ENCODE measurements around the gene UCK2. TPM values are rescaled to one million over a fixed set of nuclear protein-coding genes. Genes with fewer than 3 reads are reported as not detected.
"Not testable (repeated sequence)": the region's sequence is repeated elsewhere in the genome, so short reads cannot be mapped to it uniquely, and the experiment has no call there.

UCK2 gene
- total RNA-seq (2021; fragmentation: NEBNext Ultra II Directional; extraction: Animal tissue kit (Norgen Biotek cat#: 25700)): 10 to 100 TPM; 42.5 to 60.0 (median 52.1) TPM
- long read RNA-seq, full-length matches to known transcripts: 50 of 65 reads
- long read RNA-seq, partial matches to known transcripts: 4 of 65 reads
- long read RNA-seq, other reads (novel, unspliced or antisense): 11 of 65 reads

DNA sequence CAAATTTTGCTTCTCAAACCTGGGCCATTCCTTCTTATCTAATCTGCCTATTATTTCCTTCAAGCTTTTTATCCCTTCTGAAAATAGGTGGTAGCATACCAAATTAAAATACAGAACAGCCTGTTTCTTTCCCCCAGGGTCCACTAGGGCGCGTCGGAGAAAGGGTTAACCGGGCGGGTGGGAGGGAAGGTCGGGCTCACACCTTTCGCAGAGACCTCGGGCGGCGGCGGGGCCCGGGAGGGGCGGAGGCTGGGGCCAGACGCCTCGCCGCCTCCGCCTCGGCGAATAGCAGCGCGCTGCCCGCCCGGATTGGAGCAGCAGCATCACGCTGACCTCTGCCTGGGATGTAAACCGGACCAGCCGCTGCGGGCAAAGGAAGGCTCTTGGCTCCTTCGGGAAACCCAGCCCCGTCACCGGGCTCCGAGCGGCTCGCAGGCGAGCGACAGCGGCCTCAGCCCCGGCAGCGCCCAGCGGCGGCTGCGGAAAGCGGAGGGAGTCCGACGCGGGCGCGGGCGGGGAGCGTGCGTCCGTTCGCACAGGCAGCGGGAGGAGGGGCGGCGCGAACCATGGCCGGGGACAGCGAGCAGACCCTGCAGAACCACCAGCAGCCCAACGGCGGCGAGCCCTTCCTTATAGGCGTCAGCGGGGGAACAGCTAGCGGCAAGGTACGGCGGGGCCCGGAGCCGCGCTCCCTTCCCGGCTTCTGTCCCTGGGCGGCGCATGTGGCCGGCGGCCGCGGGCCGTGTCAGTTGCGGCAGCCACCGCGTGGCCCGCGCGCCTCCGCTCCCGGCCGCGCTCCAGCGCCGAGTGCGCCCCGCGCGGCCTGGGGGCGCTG is at the start of gene UCK2:
TSS of gene UCK2 (plus strand) at position 347 of the 835 bp plus-strand sequence. CDS start at position 567, 220 bp downstream.
- Mint-ChIP-seq H3K27ac (peak within 1 kb of the TSS; percentile 95), H3K27me3 (ENCODE audit: insufficient read depth) (peaks cover 1% of the 10 kb centered on the region), H3K9me3 (no peaks in the 10 kb centered on the region), H3K36me3 (ENCODE audit: low read depth) (peaks cover 8% of the 10 kb centered on the region; the same call in 1 of the 2 replicates), H3K4me3 (peak within 1 kb of the TSS; percentile 98), H3K4me1 (ENCODE audit: low read depth) (peaks cover 25% of the 10 kb centered on the region)
- peak; percentile 78 for DNase-seq
- TF ChIP-seq, protein P1, sequence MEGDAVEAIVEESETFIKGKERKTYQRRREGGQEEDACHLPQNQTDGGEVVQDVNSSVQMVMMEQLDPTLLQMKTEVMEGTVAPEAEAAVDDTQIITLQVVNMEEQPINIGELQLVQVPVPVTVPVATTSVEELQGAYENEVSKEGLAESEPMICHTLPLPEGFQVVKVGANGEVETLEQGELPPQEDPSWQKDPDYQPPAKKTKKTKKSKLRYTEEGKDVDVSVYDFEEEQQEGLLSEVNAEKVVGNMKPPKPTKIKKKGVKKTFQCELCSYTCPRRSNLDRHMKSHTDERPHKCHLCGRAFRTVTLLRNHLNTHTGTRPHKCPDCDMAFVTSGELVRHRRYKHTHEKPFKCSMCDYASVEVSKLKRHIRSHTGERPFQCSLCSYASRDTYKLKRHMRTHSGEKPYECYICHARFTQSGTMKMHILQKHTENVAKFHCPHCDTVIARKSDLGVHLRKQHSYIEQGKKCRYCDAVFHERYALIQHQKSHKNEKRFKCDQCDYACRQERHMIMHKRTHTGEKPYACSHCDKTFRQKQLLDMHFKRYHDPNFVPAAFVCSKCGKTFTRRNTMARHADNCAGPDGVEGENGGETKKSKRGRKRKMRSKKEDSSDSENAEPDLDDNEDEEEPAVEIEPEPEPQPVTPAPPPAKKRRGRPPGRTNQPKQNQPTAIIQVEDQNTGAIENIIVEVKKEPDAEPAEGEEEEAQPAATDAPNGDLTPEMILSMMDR (IDR thresholded peaks at IDR 0.05): 0 out of 2 replicates have a peak, but pooled peaks have one; percentile 14

DNA sequence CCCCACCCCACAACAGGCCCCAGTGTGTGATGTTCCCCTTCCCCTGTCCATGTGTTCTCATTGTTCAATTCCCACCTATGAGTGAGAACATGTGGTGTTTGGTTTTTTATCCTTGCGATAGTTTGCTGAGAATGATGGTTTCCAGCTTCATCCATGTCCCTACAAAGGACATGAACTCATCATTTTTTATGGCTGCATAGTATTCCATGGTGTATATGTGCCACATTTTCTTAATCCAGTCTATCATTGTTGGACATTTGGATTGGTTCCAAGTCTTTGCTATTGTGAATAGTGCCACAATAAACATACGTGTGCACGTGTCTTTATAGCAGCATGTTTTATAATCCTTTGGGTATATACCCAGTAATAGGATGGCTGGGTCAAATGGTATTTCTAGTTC is 49.2 kb upstream of the UCK2 start:
- not testable (repeated sequence) for H3K4me3 Mint-ChIP-seq; DNase-seq; H3K4me1 Mint-ChIP-seq (ENCODE audit: low read depth); H3K27ac Mint-ChIP-seq; H3K27me3 Mint-ChIP-seq (ENCODE audit: insufficient read depth); H3K9me3 Mint-ChIP-seq
- H3K36me3 Mint-ChIP-seq (ENCODE audit: low read depth): peaks cover 13% of the 10 kb centered on the region

- not testable (repeated sequence) for H3K27ac Mint-ChIP-seq, H3K4me3 Mint-ChIP-seq
Measured at GRCh38 chr1:165783519-165783918, 43.9 kb upstream of the UCK2 start.

DNA sequence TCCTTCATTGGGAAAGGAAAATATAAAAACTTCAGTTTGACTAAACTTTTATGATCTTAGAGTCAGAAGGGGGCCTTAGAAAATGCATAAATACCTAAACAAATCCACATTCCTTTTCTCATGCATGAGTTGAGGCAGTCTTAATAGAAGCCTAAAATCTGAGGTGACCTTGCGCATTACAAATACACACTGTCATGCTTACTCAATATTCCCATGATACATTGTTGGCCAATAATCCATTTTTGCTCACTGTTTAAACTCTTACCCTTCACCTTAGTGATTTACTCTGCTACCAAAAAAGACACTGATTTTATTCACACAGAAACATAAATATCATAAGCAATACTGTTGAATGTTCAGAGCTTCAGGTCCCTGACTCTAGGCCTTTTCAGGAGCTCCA is 39.7 kb upstream of the UCK2 start:
- Mint-ChIP-seq H3K36me3 (ENCODE audit: low read depth) (peaks cover 7% of the 10 kb centered on the region), H3K27me3 (ENCODE audit: insufficient read depth) (peaks cover 3% of the 10 kb centered on the region), H3K9me3 (no peaks in the 10 kb centered on the region), H3K4me3 (no peak overlapping the region), H3K27ac (no peak overlapping the region), H3K4me1 (ENCODE audit: low read depth) (no peaks in the 10 kb centered on the region)
- DNase-seq: no peak
- TF ChIP-seq, protein P1 (IDR thresholded peaks at IDR 0.05): no peak

More at GRCh38 chr1:165783519-165783918, 43.9 kb upstream of the UCK2 start:
- DNase-seq; H3K36me3 Mint-ChIP-seq (ENCODE audit: low read depth); H3K27me3 Mint-ChIP-seq (ENCODE audit: insufficient read depth); H3K9me3 Mint-ChIP-seq; H3K4me1 Mint-ChIP-seq (ENCODE audit: low read depth): not testable (repeated sequence)

GRCh38 chr1:165793951-165794350 is 33.5 kb upstream of the UCK2 start:
- no peak overlapping the region for H3K27ac Mint-ChIP-seq
- no peaks in the 10 kb centered on the region for H3K36me3 Mint-ChIP-seq (ENCODE audit: low read depth)
- H3K27me3 Mint-ChIP-seq (ENCODE audit: insufficient read depth): peaks cover 4% of the 10 kb centered on the region; the same call in 1 of the 2 replicates
- H3K4me1 Mint-ChIP-seq (ENCODE audit: low read depth): no peaks in the 10 kb centered on the region; the same call in 1 of the 2 replicates
- no peak overlapping the region for H3K4me3 Mint-ChIP-seq
- no peaks in the 10 kb centered on the region for H3K9me3 Mint-ChIP-seq
- DNase-seq: no peak
- TF ChIP-seq, protein P1 (IDR thresholded peaks at IDR 0.05): no peak

DNA sequence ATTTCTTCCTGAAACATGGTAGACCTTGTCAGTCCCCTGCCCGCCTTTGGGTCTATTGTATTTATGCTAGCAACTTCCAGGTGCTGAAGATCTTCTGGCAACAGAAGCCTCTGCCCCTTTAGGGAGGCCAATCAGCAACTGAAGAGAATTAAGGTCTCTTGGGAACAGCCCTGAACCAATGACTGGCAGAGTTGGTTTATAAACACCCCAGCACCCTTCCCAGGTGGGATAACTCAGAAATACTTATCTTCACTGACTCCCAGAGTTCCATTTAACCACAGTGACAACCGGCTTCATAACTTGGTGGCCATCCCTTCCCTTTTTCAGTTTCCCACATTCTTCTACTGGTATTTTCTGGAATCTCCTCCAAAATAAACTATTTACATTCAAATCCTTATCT is 31.5 kb upstream of the UCK2 start:
- TF ChIP-seq, protein P1 (IDR thresholded peaks at IDR 0.05): no peak
- Mint-ChIP-seq H3K36me3 (ENCODE audit: low read depth) (peaks cover 10% of the 10 kb centered on the region; the same call in 1 of the 2 replicates), H3K27me3 (ENCODE audit: insufficient read depth) (peaks cover 6% of the 10 kb centered on the region; the same call in 1 of the 2 replicates), H3K4me1 (ENCODE audit: low read depth) (no peaks in the 10 kb centered on the region; the same call in 1 of the 2 replicates), H3K4me3 (no peak overlapping the region), H3K27ac (no peak overlapping the region), H3K9me3 (peaks cover 11% of the 10 kb centered on the region)
- DNase-seq: no peak

Data from HFFc6 (cell line).